Fibroblast of gingiva (primary cell): ENCODE results near the gene IFT81.

Experiments
- DNase-seq: peaks from one replicate; pipeline ENCODE4 v3.0.0-alpha.2; 2011; ENCODE audit warnings: low read depth

IFT81 gene

DNA sequence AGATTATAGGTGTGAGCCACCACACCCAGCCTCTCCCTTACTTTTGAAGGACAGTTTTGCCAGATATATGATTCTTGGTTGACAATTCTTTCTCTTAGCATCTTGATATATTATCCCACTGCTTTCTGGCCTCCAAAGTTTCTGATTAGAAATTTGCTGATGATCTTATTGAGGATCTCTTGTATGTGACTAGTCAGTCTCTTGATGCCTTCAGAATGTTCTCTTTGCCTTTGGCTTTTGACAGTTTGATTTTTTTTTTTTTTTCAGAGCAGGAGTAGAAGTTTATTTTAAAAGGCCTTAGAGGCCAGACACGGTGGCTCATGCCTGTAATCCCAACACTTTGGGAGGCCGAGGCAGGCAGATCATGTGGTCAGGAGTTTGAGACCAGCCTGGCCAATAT is 32.6 kb downstream of the IFT81 start:
- no peak for DNase-seq

DNA sequence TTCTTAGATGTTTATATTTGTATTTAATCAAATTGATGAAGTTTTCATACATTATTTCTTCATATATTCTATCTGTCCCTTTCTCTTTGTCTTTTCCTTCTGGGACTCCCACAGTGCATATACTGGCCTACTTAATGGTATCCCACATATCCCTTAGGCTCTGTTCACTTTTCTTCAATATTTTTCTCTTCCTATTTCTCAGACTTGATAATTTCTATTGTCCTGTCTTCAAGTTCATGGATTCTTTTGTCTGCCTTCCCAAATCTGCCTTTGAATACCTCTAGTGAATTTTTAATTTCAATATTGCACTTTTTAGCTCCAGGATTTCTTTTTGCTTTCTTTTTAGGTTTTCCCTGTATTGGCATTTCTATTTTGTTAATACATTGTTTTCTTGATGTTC is 33.4 kb downstream of the IFT81 start:
- DNase-seq: no peak

DNA sequence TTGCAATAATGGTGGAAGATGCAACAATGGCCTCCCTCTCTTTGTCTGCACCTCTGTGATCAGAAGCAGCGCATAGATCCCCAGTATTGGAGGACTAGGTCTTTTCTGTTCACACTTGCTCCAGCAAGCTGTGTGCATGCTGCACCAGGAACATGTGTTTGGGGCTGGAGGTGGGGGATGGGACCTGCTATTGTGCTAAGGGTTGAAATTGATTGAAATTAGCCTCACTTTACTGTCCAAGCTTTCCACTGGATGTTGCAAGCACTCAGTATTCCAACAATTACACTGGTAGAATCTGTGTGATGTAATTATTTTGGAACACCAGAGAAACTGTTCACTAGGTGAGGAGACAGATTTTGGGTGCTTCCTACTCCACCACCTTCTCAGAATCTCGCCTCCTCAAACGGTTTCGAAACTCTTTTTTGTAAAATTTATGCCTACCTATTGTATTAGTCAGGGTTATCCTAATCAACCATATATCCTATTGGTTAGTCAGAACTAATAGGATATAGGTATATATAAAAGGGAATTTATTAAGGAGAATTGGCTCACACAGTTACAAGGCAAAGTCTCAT is 35.6 kb downstream of the IFT81 start:
- no peak for DNase-seq

DNA sequence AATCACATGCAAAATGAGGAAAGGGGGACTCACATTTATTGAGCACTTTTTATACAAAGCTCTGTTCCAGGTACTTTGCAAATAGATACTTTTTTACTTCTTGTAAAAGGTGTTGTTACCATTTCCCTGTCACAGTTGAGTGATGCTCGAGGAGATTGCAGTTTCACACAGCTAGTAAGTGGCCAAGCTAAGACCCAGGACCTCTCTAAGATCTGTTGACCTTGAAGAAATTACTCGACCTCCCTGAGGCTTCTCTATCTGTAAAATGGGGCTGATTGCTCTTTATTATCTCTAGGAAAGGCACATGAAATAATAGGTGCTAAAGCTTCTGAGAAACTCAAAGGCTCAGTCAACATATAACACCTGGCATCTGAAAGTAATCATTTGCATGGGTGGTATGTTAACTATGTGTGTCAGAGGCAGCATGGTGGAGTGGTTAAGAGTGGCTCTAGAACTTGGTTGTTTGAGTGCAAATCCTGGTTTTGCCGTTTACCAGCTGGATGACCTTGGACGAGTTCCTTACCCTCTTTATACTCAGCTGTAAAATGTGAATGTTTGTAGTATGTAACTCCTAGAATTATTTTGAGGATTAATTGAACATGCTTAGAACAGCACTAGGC is 41.5 kb downstream of the IFT81 start:
- DNase-seq: no peak

DNA sequence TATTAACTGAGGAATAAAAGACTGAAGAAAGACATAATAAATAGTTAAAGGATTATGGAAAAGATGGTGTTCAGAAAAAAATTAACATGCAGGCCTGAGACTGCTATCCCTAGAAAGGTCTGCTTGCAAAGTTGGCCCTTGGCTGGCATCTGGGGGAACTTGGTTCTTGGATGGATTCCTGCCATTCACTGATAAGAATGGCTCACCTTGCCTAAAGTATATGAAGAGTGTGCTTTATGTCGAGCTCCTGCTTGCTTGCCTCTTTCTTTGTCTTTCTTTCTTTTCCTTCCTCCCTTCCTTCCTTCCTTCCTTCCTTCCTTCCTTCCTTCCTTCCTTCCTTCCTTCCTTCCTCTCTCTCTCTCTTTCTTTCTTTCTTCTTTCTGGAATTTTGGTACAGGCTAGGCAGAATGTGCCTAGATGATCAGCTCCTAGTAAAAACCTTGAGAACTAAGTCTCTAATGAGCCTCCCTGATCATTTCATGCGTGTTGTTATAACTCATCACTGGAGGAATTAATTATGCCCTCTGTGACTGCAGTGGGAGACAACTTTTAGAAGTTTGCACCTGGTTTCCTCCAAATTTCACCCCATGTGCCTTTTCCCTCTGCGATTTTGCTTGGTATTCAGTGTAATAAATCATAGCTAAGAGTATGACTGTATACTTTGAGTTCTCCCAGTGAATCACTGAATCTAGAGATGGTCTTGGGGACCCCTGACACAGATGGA is 44.7 kb downstream of the IFT81 start:
- DNase-seq: no peak

DNA sequence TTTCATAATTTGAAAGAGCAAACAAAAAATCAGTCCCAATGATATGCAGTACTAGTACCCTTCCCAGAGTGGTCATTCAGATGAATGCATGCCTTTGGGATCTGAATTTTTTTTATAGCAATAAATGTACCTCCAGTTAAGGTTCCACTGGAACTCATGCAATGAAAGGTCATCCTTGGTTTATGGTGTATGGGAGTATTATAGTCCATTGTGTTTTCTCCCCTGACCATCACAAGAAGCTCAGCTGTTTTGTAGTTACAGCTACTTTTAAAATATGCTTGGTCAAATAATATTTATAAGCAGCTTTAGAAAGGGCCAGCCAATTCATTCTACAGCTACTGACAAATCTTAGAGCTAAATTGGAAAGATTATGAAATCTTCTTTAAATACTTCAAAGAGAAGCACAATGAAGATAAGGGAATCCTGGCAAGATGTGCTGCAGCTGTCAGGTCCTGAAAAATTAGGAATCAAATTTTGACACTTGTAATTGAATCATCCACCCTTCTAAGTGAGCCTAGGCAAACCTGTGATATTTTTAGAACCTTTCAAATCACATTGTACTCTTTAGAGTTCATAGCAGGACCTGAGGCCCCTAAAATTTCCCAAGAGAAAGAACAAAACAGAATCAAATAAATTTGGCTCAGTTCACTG is 46.5 kb downstream of the IFT81 start:
- DNase-seq: no peak

DNA sequence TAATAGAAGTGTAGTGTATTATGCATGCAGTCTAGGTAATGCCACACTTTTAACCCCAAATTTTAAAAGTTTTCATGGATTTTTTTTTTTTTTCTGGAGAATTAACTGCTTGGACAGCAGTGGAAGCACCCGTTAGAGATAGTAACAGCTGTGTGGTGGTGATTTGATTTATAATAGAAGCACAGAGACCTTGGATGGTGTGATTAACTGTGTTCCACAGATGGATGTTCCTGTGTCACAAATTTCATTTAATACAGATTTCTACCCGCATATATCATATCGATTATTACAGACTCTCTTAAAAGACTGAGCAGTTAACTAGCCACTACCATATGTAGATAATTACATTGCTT is 47.0 kb downstream of the IFT81 start:
- DNase-seq: no peak

DNA sequence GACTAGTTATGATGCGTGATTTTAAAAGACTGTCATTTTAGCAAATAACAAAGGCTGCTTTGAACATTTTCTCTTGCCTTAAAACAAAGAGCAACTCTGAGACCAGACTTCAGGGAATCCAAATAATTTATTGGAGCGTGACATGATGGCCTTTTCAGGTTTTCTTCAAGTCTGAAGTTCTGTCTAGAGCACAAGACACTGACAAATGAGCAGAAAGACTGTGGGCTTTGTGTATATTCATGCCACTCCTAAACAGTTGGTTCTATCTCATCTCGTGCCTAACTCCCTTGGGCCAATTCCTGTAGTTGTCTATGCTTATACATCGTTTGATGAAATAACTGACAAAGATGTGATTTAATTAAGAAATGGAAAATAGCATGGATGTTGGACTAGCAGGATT is 47.5 kb downstream of the IFT81 start:
- DNase-seq: no peak

DNA sequence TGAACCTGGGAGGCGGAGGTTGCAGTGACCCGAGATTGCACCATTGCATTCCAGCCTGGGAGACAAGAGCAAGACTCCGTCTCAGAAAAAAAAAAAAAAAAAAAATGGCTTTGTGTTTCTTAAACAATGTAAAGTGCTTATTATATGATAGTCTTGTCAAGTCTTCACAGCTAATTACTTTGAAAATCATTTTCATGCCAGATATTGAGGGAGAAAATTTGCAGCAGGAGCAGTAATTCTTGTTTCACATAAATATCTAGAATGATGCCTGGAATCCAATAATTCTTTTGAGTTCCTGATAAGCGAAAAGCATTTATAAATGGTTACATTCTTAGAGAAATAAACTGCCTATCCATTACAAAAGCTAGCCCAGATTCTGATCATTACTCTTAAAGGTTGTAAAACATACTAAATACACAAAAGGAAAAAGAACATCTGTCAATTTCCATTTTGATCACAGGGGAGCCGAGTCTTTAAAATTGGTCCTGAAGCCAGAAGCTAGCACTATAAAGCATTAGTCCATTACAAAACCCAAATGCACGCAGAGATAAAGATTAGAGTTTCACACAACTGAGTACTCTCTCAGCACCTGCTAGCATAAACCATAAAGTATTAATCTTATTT is 50.3 kb downstream of the IFT81 start:
- DNase-seq: no peak

DNA sequence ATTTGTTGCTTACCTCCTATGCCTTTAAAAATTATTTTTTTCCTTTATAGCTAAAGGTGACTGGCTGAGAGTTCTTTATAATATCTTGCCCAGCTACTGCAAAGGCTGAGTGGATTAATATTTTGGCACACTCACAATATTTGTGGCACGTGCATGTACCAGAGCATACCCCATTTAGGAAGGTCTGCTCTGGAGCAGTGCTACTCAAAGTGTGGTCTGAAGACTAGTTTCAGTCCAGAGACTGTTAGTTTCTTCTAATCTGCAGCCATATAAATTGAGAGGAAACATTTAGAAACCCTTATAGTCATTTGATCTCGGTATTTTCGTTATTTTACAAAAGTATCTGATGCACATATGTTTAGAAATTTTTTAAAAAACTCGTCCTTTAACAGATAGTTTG is 51.0 kb downstream of the IFT81 start:
- DNase-seq: no peak

DNA sequence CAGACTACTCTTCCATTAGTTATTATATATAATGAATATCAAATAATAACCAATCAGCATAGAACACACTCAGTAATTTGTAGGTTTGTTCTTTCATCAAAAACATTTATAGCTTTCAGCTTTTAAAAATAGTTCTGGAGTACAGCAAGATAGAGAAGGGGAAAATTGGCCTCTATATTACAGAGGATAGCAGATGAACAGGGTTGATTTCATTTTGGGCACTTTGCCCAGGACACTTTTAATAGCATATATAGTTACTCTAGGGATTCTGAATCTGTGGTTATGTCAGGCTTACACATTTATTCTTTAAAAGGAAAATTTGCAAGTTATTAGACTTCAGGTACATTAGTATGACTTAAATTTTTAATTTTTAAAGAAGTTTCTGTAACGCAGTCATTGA is 52.6 kb downstream of the IFT81 start:
- peak; percentile 68 for DNase-seq

DNA sequence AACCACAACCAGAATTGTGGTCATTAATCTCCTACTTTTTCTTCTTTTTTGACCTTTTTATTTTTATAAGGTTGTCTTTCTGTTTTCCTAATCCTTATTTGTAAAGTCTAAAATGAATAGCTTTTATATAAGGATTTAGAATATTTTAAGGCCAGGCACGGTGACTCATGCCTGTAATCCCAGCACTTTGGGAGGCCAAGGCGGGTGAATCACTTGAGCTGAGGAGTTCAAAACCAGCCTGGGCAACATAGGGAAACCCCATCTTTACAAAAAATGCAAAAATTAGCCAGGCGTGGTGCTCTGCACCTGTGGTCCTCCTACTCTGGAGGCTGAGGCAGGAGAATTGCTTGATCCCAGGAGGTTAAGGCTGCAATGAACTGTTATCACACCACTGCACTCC is 55.1 kb downstream of the IFT81 start:
- peak; percentile 25 for DNase-seq

DNA sequence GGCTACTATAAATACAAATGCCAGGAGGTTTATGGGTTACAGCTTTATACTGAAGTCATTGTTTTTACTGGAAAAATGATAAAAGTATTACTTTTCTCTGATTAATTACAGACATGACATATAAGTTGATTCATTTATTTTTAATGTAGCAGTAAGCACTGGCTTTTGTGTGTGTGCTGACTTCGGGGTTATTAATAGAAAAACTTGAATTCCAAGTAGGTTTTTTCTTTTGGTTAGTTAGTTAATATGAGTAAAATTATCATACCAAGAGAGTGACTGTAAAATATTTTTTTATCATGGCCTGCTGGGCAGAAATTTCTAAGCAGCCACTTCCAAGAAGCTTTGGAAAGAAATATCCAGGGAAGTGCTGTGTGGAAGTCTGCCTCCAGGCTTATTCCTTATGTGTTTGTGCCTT is 56.4 kb downstream of the IFT81 start:
- peak; percentile 59 for DNase-seq

DNA sequence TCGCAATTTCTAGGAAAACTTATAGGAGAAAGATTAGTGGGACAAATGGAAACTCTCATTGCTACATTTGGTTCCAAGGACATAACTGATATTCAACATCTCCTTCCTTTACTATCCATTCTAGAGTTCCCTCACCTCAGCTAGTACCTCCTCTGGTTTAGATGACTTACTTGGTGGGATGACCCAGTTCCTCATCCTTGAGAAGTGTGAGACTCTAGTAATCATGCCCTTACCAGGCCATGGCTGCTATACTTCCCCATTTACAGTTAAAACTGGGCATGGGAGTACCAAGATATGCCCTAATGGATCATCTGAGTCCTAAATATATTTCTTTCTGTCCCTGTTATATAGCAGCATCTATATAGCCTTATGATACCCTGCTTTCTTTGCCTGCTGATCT is 58.1 kb downstream of the IFT81 start:
- DNase-seq: no peak

DNA sequence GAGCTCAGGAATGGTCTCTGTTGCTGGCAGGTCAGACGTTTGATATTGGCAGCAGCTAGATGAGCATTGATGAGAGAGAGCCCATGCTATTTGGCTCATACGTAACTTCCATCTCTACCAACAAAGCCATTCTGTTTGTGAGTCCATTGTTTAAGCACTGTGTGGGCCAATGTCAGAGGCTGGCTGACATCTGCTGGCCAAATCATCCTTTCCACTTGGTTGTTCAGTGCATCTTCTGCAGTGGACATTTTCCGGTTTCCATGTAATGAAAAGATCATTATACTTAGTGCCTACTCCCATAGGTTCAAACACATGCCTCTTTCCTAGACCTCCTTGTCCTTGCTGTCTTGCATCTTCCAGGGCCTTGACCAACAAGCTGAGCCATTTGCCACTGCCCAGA is 59.2 kb downstream of the IFT81 start:
- no peak for DNase-seq

DNA sequence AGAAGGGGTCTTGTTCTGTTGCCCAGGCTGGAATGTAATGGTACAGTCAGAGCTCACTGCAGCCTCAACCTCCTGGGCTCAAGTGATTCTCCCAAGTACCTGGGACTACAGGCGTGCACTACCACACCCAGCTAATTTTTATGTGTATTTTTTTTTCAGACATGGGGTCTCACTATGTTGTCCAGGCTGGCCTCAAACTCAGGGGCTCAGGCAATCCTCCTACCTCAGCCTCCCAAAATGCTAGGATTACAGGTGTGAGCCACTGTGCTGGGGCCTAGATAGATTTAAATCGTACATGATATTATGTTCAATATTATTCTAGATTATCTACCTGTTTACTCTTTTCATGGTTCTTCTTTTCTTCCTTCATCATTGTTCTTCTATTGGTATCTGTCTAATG is 61.5 kb downstream of the IFT81 start:
- no peak for DNase-seq

DNA sequence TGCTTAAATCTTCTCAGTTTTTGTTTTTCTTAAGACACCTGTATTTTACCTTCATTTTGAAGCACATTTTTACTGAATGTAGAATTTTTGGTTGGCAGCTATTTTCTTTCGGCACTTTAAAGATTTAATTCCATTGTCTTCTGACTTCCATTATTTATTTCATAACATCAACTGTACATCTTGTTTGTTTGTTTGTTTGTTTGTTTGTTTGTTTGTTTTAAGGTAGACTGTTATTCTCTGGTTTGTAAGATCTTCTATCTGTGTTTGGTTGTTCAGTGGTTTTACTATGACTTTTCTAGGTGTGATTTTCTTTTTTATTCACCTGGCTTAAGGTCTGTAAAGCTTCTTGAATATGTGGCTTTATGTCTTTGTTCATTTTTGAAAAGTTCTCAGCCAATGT is 61.9 kb downstream of the IFT81 start:
- DNase-seq: no peak

DNA sequence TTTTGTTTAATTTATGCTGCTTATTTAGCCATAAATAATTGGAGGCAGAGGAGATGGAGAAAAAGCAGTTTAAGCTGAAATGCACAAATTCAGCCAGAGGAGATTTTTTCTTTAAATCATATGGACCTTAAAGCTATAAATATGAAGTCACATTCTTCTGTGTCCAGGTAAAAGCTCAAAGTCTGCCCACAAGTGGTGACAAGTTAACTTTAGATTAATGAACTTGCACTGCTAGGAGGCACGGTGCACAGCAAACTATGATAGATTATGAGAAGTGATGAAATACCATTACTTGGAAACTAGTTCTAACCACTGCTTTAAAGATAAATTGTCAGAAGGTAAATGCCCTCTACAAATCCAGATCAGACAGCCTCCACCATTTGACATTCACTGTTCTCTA is 69.0 kb downstream of the IFT81 start:
- DNase-seq: no peak

DNA sequence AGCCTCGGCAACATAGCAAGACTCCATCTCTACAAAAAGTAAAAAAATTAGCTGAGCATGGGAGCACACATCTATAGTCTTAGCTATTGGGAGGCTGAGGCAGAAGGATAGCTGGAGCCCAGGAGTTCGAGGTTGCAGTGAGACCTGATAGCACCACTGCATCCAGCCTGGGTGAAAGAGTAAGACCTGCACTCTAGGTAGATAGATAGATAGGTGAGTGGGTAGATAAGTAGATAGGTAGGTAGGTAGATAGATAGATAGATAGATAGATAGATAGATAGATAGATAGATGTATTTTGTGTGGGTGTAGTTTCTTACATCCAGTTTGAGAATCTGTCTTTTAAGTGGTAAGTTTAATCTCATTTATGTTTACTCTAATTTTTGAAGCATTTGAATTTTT is 72.8 kb downstream of the IFT81 start:
- no peak for DNase-seq

DNA sequence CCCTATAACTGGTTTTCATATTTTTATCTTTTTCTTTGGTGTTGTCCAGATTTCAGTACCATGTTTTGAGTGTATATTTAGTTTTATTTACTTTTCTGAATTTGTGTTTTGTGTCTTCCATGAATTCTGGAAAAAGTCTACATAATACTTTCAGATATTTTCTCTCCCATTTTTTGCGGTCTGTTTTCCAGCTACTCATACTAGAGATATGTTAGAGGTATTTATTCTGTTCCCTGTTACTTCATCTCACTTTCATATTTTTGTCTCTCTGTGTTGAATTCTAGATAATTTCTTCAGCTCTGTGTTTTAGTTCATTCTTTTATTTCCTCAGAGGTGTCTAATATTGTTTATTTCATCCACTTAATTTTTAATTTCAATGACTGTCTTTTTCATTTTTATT is 74.2 kb downstream of the IFT81 start:
- DNase-seq: no peak

DNA sequence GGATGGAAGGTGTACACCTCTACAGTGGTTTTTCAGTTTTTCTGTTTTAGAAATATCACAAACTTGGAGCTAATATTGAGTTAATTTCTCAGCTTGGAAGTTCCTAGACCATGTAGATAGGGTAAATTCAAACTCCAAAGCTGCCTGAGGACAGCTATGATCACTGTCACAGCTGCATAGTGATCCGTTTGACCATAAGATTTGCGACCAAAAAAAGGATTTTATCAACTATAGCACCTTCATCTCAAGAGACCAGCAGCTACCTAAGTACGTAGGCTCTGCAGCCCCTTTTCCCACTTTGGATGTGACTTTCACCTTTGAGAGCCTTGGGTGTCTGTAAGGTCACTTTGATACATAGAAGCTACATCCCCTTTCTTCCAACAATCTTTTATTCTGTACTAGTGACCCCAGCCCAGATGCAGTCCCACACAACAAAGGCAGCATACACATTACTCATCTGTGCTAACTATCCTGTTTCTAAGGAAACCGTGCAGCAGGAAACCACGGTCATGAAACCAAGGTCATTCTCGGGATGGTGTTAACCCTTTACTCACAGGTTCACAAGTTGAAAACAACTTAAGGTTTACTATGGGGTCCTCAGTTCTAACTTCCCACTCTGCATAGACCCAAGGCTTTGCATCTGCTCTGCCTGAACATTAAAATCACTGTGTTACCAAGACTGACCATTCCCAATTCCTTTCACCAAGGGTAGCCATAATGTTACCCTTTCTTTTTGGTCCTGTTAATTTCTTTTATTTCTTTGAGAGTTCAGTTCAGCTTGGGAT is 75.4 kb downstream of the IFT81 start:
- peak; percentile 30 for DNase-seq

DNA sequence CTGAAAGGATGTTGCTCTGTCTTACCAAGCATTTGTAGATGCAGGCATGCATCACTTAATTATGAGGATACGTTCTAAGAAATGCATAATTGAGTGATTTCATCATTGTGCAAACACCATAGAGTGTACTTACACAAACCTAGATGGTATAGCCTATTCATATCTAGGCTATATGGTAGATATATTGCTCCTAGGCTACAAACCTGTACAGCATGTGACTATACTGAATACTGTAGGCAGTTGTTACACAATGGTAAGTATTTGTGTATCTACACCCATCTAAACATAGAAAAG is 75.9 kb downstream of the IFT81 start:
- DNase-seq: no peak
